Ovary (tissue), 9 donors: Measurements from ENCODE around the gene SIL1. TPM values are rescaled to one million over a fixed set of nuclear protein-coding genes. Genes with fewer than 3 reads are reported as not detected.

ENCODE experiments used
- DNase-seq, 5 donors: peaks; one replicate each; pipeline ENCODE4 v3.0.0-alpha.2; 2019 to 2020
- H3K27ac ChIP-seq, 2 donors: fragments of 200-600 bp; one replicate each; pipeline versions ENCODE4 v1.5.1 to v1.8.0; 2019 to 2022
- H3K27me3 ChIP-seq: fragments of 200-600 bp; one replicate; pipeline ENCODE4 v1.8.0; 2022
- H3K36me3 ChIP-seq: fragments of 200-600 bp; sonication (generic); one replicate; pipeline ENCODE4 v1.5.1; 2019
- H3K4me1 ChIP-seq: one replicate; pipeline ENCODE4 v1.8.1; 2013; ENCODE audit warnings: mild to moderate bottlenecking, moderate library complexity; ENCODE audit not compliant: insufficient read depth
- H3K4me3 ChIP-seq: fragments of 200-600 bp; sonication (generic); one replicate; pipeline ENCODE4 v1.5.1; 2017
- H3K9me3 ChIP-seq, 2 donors: fragments of 200-600 bp in 1 of 2; sonication (generic) in 1 of 2; one replicate each; pipeline versions ENCODE4 v1.5.1 to v1.8.1; 2013 to 2019; ENCODE audit warnings: mild to moderate bottlenecking in 1 of 2, moderate library complexity in 1 of 2
- CTCF ChIP-seq, 3 donors: fragments of 450-650 bp in 2 of 3; fragments of 200-600 bp in 1 of 3; IDR thresholded peaks; one replicate each; pipeline versions ENCODE4 v1.5.1 to v1.8.0; 2016 to 2022; ENCODE audit warnings: antibody characterized with exemption in 3 of 3, mild to moderate bottlenecking in 1 of 3
- EP300 ChIP-seq: sonication (generic); formaldehyde crosslinking; IDR thresholded peaks from one replicate; pipeline ENCODE4 v1.6.1; 2017; ENCODE audit warnings: antibody characterized with exemption
- POLR2A ChIP-seq: fragments of 450-650 bp; IDR thresholded peaks from one replicate; pipeline ENCODE4 v1.6.1; 2017; ENCODE audit warnings: antibody characterized with exemption, mild to moderate bottlenecking, moderate library complexity
- WGBS, 3 donors: extraction: QIAGEN DNeasy Blood & Tissue Kit in 1 of 3; methylation state at CpG; one replicate each; pipeline versions ENCODE4 v1.1.5 to v1.1.7; 2013 to 2017; 5-methylcytosine and 5-hydroxymethylcytosine counted together
- intact Hi-C, 4 donors: fragments of 100-400 bp; cut with DNase I; formaldehyde crosslinking; loops; one replicate each; pipeline versions ENCODE4 v1.11.0 to v1.15.1; 2022 to 2023
- polyA plus RNA-seq, 2 donors: library from polyadenylated mRNA; stranded (reverse); fragments of 200-250 nt in 1 of 2; fragments of 350-450 nt in 1 of 2; fragmentation: Illumina TruSeq in 1 of 2; extraction: RNeasy Lipid Tissue Mini Kit (QIAGEN cat#74804) in 1 of 2; gene quantifications; one replicate each; pipeline ENCODE4 v1.2.3, GENCODE V29; 2013 to 2014
- total RNA-seq, 7 donors: library from RNA; depleted of rRNA in 2 of 7; stranded (reverse); fragments of >200 nt in 2 of 7; fragmentation: NEBNext Ultra II Directional in 3 of 7; extraction: Animal tissue kit (Norgen Biotek cat#: 25700) in 3 of 7; gene quantifications; one replicate each; pipeline versions ENCODE4 v1.1.0 to v1.2.4, GENCODE V29; 2016 to 2023
- donor health status: DM: no; HTN: no; CAD: no; lungs with moderate emphysema.
- donor health status: DM: no; HTN: no; CAD: no.
- donor health status: Bipolar disorder and iron deficiency.
- donor health status: DM: yes; HTN: yes; CAD: no.
- donor health status: DM: no; HTN: no; CAD: no.
- donor health status: DM: yes; HTN: yes; CAD: no.

Gene SIL1
- total and polyA plus RNA-seq, 9 donors: 15.7 to 93.0 (median 34.9) TPM

- H3K27me3 ChIP-seq: no peaks in the 10 kb centered on the region
- TF ChIP-seq CTCF (IDR thresholded peaks at IDR 0.05) (no peak), POLR2A (no peak), EP300 (no peak)
- intact Hi-C loops: no loop called here
- WGBS, 3 donors: 73 to 85% (median 77%) methylated on average over 17 of the region's 17 CpGs
- no peaks in the 10 kb centered on the region for H3K36me3 ChIP-seq
- H3K27ac ChIP-seq: peak overlapping the region in 1 of 2 donors; percentile 68
- H3K4me1 ChIP-seq: peaks cover 27% of the 10 kb centered on the region
- no peak overlapping the region for H3K4me3 ChIP-seq
- no peak for DNase-seq
- H3K9me3 ChIP-seq: no peaks in the 10 kb centered on the region
Observed at GRCh38 chr5:138951986-138952735, 246.0 kb downstream of the SIL1 start.

GRCh38 chr5:138951091-138951985 is 246.8 kb downstream of the SIL1 start:
- Histone ChIP-seq H3K9me3 (no peaks in the 10 kb centered on the region), H3K27me3 (no peaks in the 10 kb centered on the region), H3K4me3 (no peak overlapping the region), H3K27ac (no peak overlapping the region), H3K4me1 (peaks cover 27% of the 10 kb centered on the region), H3K36me3 (no peaks in the 10 kb centered on the region)
- no peak for DNase-seq
- 93 to 96% (median 94%) methylated on average over 17 to 18 of the region's 18 CpGs for WGBS, 3 donors
- intact Hi-C loops: no loop called here
- TF ChIP-seq CTCF (IDR thresholded peaks at IDR 0.05): no peak
- TF ChIP-seq EP300: no peak
- no peak for TF ChIP-seq POLR2A

GRCh38 chr5:138950421-138951031 is 247.6 kb downstream of the SIL1 start:
- H3K4me1 ChIP-seq: peaks cover 27% of the 10 kb centered on the region
- no peaks in the 10 kb centered on the region for H3K27me3 ChIP-seq
- no peaks in the 10 kb centered on the region for H3K36me3 ChIP-seq
- intact Hi-C loops: no loop called here
- no peak for DNase-seq
- no peak overlapping the region for H3K27ac ChIP-seq
- no peak overlapping the region for H3K4me3 ChIP-seq
- H3K9me3 ChIP-seq: no peaks in the 10 kb centered on the region
- 87 to 89% (median 88%) methylated on average over 14 of the region's 14 CpGs for WGBS, 3 donors
- TF ChIP-seq POLR2A: no peak
- no peak for TF ChIP-seq EP300
- TF ChIP-seq CTCF (IDR thresholded peaks at IDR 0.05): no peak

- Histone ChIP-seq H3K27ac (no peak overlapping the region), H3K27me3 (no peaks in the 10 kb centered on the region), H3K4me3 (no peak overlapping the region), H3K36me3 (no peaks in the 10 kb centered on the region), H3K9me3 (no peaks in the 10 kb centered on the region), H3K4me1 (peaks cover 22% of the 10 kb centered on the region)
- TF ChIP-seq EP300: no peak
- no peak for TF ChIP-seq CTCF (IDR thresholded peaks at IDR 0.05)
- TF ChIP-seq POLR2A: no peak
- WGBS, 3 donors: 69 to 85% (median 83%) methylated on average over 3 of the region's 3 CpGs
- DNase-seq: no peak
- intact Hi-C loops: no loop called here
Observed at GRCh38 chr5:138949988-138950387, 248.2 kb downstream of the SIL1 start.
